OCI-LY1 (cell line): ENCODE data around the gene NDUFAF2.

Experiments used
- CTCF ChIP-seq: fragments of 200-600 bp; sonication (generic), shearing (Covaris generic); IDR thresholded peaks from 2 replicates; pipeline ENCODE4 v1.5.1; 2017; ENCODE audit warnings: mild to moderate bottlenecking, antibody characterized with exemption, low read length, moderate library complexity, mixed read lengths
- EZH2 ChIP-seq: fragments of 200-600 bp; sonication (generic), shearing (Covaris generic); IDR thresholded peaks from 2 replicates; pipeline ENCODE4 v1.8.0; 2017; ENCODE audit warnings: borderline replicate concordance, mixed run types, mild to moderate bottlenecking, antibody characterized with exemption, low read length, moderate library complexity, mixed read lengths

- TF ChIP-seq CTCF, result no peak
- TF ChIP-seq EZH2, result no peak
These were observed 241.6 kb downstream of the NDUFAF2 start for GRCh38 chr5:61186634-61187033.
